GM12874 (cell line): ENCODE data around the gene PLEKHF1.

Source experiments
- CTCF ChIP-seq: IDR thresholded peaks from 2 replicates; pipeline ENCODE4 v1.5.1; 2011; ENCODE audit warnings: low read depth, mild to moderate bottlenecking, control low read depth, low read length, moderate library complexity; ENCODE audit not compliant: insufficient read depth

PLEKHF1 gene

GRCh38 chr19:29678484-29679106 lies 13.3 kb downstream of the PLEKHF1 start:
- no peak for TF ChIP-seq CTCF

DNA sequence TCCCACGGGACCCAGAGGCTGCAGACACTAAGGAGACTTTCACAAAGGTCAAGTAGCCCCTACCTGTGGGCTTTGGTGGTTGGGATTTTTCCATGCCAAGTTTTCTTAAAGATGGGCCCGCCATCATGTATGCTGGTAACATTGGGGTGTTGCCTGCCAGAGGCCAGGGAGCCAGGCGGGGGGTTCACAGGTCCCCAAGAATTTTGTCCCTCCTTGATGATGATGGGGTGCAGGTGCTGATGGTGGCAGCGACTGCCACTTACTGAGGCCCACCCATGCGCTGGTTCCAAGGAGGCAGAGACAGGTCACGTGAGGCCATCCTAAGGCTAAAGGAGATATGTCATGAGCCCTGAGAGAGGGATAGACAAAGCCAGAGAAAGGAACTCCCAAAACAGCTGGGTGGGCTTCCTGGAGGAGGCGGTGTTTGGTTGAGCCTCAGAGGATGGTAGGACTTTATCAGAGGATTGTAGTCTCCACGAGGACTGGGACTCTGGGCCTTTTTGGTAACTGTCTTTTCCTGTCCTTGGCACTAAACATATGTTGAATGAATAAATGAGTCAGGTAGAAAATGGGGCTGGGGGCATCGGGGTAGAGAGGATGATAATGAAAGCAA lies 14.4 kb downstream of the PLEKHF1 start:
- no peak for TF ChIP-seq CTCF

GRCh38 chr19:29680447-29680846 lies 15.2 kb downstream of the PLEKHF1 start:
- TF ChIP-seq CTCF: no peak

DNA sequence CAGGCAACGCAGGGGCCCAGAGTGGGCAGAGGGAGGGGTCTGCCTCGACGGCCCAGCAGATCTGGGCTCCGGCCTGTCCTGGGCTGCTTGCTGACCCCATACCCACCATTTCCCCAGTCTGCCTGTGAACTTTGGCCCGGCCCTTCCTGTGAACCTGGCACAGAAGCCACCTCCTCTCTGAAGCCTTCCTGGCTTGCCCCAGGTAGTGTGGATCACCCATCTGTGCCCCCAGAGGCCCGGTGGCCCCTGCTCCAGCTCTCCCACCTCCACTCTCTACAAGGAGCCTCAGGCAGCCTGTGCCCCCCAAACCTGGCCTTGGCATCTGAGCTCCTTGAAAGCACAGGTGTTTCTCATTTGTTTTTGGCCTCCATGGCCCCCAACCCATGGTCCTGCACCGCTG lies 15.7 kb downstream of the PLEKHF1 start:
- TF ChIP-seq CTCF: no peak

GRCh38 chr19:29681422-29682235 lies 16.4 kb downstream of the PLEKHF1 start:
- TF ChIP-seq CTCF: no peak

GRCh38 chr19:29682236-29682895 lies 17.1 kb downstream of the PLEKHF1 start:
- no peak for TF ChIP-seq CTCF

- no peak for TF ChIP-seq CTCF
Measured at GRCh38 chr19:29683009-29683408, 17.7 kb downstream of the PLEKHF1 start.
